Activated CD4-positive, alpha-beta memory T cell treated with anti-CD3 and anti-CD28 coated beads for 36 hours (primary cell): ENCODE results near the gene SND1. TPM values are rescaled to one million over a fixed set of nuclear protein-coding genes. Genes with fewer than 3 reads are reported as not detected.
A peak's percentile ranks its signal among the peaks of the same experiment; 100 is the strongest.
"Not testable (repeated sequence)": the region's sequence is repeated elsewhere in the genome, so short reads cannot be mapped to it uniquely, and the experiment has no call there.

ENCODE experiments used
- CTCF ChIA-PET: fragments of 350-600 bp; sonication (Branson Sonifier 250); formaldehyde crosslinking; loops from one replicate; lab custom pipeline; 2021; ENCODE audit warnings: antibody characterized with exemption, inconsistent platforms; lab: Charles Lee
- POLR2A ChIA-PET: fragments of 350-600 bp; sonication (Branson Sonifier 250); formaldehyde crosslinking; loops from one replicate; lab custom pipeline; 2021; ENCODE audit warnings: antibody characterized with exemption; lab: Charles Lee
- DNase-seq: peaks from one replicate; pipeline ENCODE4 v3.0.0-alpha.2; 2020
- H3K27ac Mint-ChIP-seq: one replicate; pipeline ENCODE4 v1.8.0; 2021; ENCODE audit warnings: mixed read lengths
- H3K27me3 Mint-ChIP-seq: one replicate; pipeline ENCODE4 v1.8.0; 2021; ENCODE audit warnings: mixed read lengths
- H3K36me3 Mint-ChIP-seq: one replicate; pipeline ENCODE4 v1.8.0; 2021; ENCODE audit warnings: mixed read lengths
- H3K4me1 Mint-ChIP-seq: one replicate; pipeline ENCODE4 v1.8.0; 2021; ENCODE audit warnings: low read depth, mixed read lengths
- H3K4me3 Mint-ChIP-seq: one replicate; pipeline ENCODE4 v1.8.0; 2021; ENCODE audit warnings: mild to moderate bottlenecking, mixed read lengths
- H3K9me3 Mint-ChIP-seq: one replicate; pipeline ENCODE4 v1.8.0; 2021; ENCODE audit warnings: mixed read lengths
- intact Hi-C: fragments of 100-400 bp; cut with micrococcal nuclease; formaldehyde crosslinking; loops from one replicate; pipeline ENCODE4 v1.15.1; 2023
- total RNA-seq, 2 experiments: library from RNA; stranded (reverse); gene quantifications; one replicate each; pipeline ENCODE4 v1.2.3, GENCODE V29; 2021

Gene SND1
- total RNA-seq, 2 experiments from 2014 or later = 208 to 235 TPM

DNA sequence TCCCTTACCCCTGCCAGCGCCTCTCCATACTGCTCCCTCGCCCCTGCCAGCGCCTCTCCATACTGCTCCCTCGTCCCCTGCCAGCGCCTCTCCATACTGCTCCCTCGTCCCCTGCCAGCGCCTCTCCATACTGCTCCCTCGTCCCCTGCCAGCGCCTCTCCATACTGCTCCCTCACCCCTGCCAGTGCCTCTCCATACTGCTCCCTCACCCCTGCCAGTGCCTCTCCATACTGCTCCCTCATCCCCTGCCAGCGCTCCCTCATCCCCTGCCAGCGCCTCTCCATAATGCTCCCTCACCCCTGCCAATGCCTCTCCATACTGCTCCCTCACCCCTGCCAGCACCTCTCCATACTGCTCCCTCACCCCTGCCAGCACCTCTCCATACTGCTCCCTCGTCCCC, 455.5 kb downstream of the SND1 start:
- CTCF ChIA-PET, H3K36me3 Mint-ChIP-seq, DNase-seq, POLR2A ChIA-PET, H3K27ac Mint-ChIP-seq, H3K4me3 Mint-ChIP-seq, H3K27me3 Mint-ChIP-seq, intact Hi-C loops, H3K9me3 Mint-ChIP-seq: not testable (repeated sequence)
- peaks cover 56% of the 10 kb centered on the region for H3K4me1 Mint-ChIP-seq

DNA sequence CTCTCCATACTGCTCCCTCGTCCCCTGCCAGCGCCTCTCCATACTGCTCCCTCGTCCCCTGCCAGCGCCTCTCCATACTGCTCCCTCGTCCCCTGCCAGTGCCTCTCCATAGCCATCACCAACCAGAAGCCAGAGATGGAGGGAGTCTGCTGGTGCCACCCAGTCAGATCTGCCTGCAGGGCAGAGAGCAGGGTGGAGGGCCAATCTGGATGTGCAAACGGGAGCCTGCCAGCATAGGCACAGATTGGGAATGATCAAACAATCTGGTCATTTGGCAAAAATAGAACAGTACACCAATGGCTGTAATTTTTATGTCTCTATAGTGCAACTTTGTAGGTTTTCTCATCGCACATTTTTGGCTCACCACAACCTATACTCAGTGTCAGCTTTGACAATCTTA, 456.1 kb downstream of the SND1 start:
- POLR2A ChIA-PET = no interaction called here
- no peak overlapping the region for H3K27ac Mint-ChIP-seq
- peaks cover 3% of the 10 kb centered on the region for H3K27me3 Mint-ChIP-seq
- CTCF ChIA-PET = no interaction called here
- no peak overlapping the region for H3K4me3 Mint-ChIP-seq
- H3K9me3 Mint-ChIP-seq = no peaks in the 10 kb centered on the region
- peaks cover 53% of the 10 kb centered on the region for H3K4me1 Mint-ChIP-seq
- DNase-seq = no peak
- intact Hi-C loops = no loop called here
- H3K36me3 Mint-ChIP-seq = no peaks in the 10 kb centered on the region

- ChIA-PET CTCF (interaction anchor here (1.0 kb wide), 1 partner anchor 27 kb away, joined by 3 read pairs; no protein-coding TSS in a partner anchor), POLR2A (no interaction called here)
- no peak overlapping the region for H3K4me3 Mint-ChIP-seq
- peaks cover 49% of the 10 kb centered on the region for H3K4me1 Mint-ChIP-seq
- H3K9me3 Mint-ChIP-seq = no peaks in the 10 kb centered on the region
- intact Hi-C loops = no loop called here
- DNase-seq = no peak
- no peaks in the 10 kb centered on the region for H3K36me3 Mint-ChIP-seq
- H3K27me3 Mint-ChIP-seq = peaks cover 2% of the 10 kb centered on the region
- H3K27ac Mint-ChIP-seq = peak overlapping the region; percentile 46
These were observed 456.8 kb downstream of the SND1 start for GRCh38 chr7:128108641-128109423.

DNA sequence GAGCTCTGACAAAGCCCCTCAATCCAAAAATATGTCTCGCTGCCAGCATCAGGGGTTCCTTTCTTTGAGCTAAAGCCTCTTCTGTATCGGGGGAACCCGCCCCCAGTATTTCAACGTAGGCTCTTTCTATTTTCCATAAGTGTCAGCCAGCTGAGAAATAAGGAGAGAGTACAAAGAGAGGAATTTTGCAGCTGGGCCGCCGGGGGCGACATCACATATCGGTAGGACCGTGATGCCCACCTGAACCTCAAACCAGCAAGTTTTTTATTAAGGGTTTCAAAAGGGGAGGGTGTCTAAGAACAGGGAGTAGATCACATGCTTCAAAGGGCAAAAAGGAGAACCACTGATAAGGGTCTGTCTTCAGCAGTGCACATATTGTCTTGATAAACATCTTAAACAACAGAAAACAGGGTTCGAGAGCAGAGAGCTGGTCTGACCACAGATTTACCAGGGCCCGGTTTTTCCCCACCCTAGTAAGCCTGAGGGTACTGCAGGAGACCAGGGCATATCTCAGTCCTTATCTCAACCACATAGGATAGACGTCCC, 457.5 kb downstream of the SND1 start:
- H3K27ac Mint-ChIP-seq, POLR2A ChIA-PET: not testable (repeated sequence)

DNA sequence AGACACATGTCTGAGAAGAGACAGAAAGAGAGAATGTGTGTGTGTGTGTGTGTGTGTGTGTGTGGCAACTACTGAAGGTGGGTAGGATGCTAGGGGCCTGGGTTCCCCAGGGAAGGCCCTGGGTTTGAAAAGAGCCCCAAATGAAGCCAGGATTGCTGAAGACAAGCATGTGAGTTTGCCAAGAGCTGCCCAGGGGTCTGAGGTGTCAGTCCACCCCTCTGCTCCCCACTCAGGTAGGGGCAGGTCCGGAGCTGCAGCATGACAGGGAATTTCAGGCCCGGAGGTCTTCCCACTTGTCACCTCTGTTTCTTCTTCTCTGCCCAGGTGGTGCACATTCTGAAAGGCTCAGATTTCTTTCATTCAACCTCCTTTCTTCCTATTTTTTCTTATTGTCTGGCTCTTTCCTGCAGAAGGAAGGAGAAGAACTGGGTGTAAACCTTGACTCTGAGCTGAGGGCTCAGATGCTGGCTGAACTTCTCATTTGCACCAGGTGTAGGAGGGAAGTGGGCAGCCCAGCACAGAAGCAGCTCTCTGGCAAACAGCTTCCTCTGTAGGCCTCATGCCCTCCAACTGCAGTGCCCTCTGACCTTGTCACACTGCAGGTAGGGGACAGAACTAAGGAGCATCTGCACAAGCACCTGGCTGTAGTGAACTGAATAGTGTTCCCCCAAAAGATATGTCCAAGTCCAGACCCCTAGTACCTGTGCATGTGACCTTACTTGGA, 458.8 kb downstream of the SND1 start:
- Mint-ChIP-seq H3K27me3 (no peaks in the 10 kb centered on the region), H3K4me1 (peaks cover 45% of the 10 kb centered on the region), H3K9me3 (no peaks in the 10 kb centered on the region), H3K4me3 (no peak overlapping the region), H3K36me3 (no peaks in the 10 kb centered on the region), H3K27ac (no peak overlapping the region)
- ChIA-PET CTCF (interaction anchor here (0.8 kb wide), 1 partner anchor 99 kb away, joined by 6 read pairs; no protein-coding TSS in a partner anchor), POLR2A (no interaction called here)
- DNase-seq = peak; percentile 8
- intact Hi-C loops = no loop called here

More for the DNA sequence above, 457.5 kb downstream of the SND1 start:
- H3K4me3 Mint-ChIP-seq, H3K36me3 Mint-ChIP-seq, intact Hi-C loops, H3K27me3 Mint-ChIP-seq, H3K9me3 Mint-ChIP-seq, DNase-seq: not testable (repeated sequence)
- H3K4me1 Mint-ChIP-seq = peaks cover 47% of the 10 kb centered on the region
- CTCF ChIA-PET = interaction anchor here (1.0 kb wide), 1 partner anchor 26 kb away, joined by 3 read pairs; no protein-coding TSS in a partner anchor

- Mint-ChIP-seq H3K27me3 (no peaks in the 10 kb centered on the region), H3K4me1 (peaks cover 39% of the 10 kb centered on the region)
- POLR2A ChIA-PET = no interaction called here
These were observed 460.2 kb downstream of the SND1 start for GRCh38 chr7:128112018-128112780.

GRCh38 chr7:128112781-128113221, 460.8 kb downstream of the SND1 start:
- no peak overlapping the region for H3K4me3 Mint-ChIP-seq
- intact Hi-C loops = no loop called here
- peaks cover 39% of the 10 kb centered on the region for H3K4me1 Mint-ChIP-seq
- H3K9me3 Mint-ChIP-seq = no peaks in the 10 kb centered on the region
- H3K27me3 Mint-ChIP-seq = no peaks in the 10 kb centered on the region
- no peaks in the 10 kb centered on the region for H3K36me3 Mint-ChIP-seq
- ChIA-PET CTCF (no interaction called here), POLR2A (no interaction called here)
- DNase-seq = no peak
- no peak overlapping the region for H3K27ac Mint-ChIP-seq

More at GRCh38 chr7:128112018-128112780, 460.2 kb downstream of the SND1 start:
- peak; percentile 3 for DNase-seq
- CTCF ChIA-PET = no interaction called here
- no peaks in the 10 kb centered on the region for H3K36me3 Mint-ChIP-seq
- H3K27ac Mint-ChIP-seq = no peak overlapping the region
- H3K9me3 Mint-ChIP-seq = no peaks in the 10 kb centered on the region
- intact Hi-C loops = no loop called here
- H3K4me3 Mint-ChIP-seq = no peak overlapping the region

- POLR2A ChIA-PET = no interaction called here
- intact Hi-C loops = no loop called here
- CTCF ChIA-PET = no interaction called here
- no peaks in the 10 kb centered on the region for H3K36me3 Mint-ChIP-seq
- H3K9me3 Mint-ChIP-seq = no peaks in the 10 kb centered on the region
- DNase-seq = no peak
- no peak overlapping the region for H3K4me3 Mint-ChIP-seq
- no peak overlapping the region for H3K27ac Mint-ChIP-seq
- H3K4me1 Mint-ChIP-seq = peaks cover 31% of the 10 kb centered on the region
- H3K27me3 Mint-ChIP-seq = no peaks in the 10 kb centered on the region
These were observed 461.8 kb downstream of the SND1 start for GRCh38 chr7:128113839-128114238.

GRCh38 chr7:128114806-128115205, 462.8 kb downstream of the SND1 start:
- Mint-ChIP-seq H3K36me3 (no peaks in the 10 kb centered on the region), H3K27ac (no peak overlapping the region), H3K9me3 (no peaks in the 10 kb centered on the region), H3K27me3 (no peaks in the 10 kb centered on the region), H3K4me1 (peaks cover 21% of the 10 kb centered on the region), H3K4me3 (no peak overlapping the region)
- POLR2A ChIA-PET = no interaction called here
- CTCF ChIA-PET = no interaction called here
- no peak for DNase-seq
- intact Hi-C loops = no loop called here

GRCh38 chr7:128115336-128115820, 463.4 kb downstream of the SND1 start:
- POLR2A ChIA-PET = no interaction called here
- intact Hi-C loops = no loop called here
- no peaks in the 10 kb centered on the region for H3K27me3 Mint-ChIP-seq
- no peaks in the 10 kb centered on the region for H3K36me3 Mint-ChIP-seq
- H3K9me3 Mint-ChIP-seq = no peaks in the 10 kb centered on the region
- no peak overlapping the region for H3K4me3 Mint-ChIP-seq
- H3K4me1 Mint-ChIP-seq = peaks cover 15% of the 10 kb centered on the region
- CTCF ChIA-PET = no interaction called here
- H3K27ac Mint-ChIP-seq = no peak overlapping the region
- no peak for DNase-seq

GRCh38 chr7:128115821-128116723, 464.1 kb downstream of the SND1 start:
- Mint-ChIP-seq H3K27ac (no peak overlapping the region), H3K27me3 (no peaks in the 10 kb centered on the region), H3K4me3 (no peak overlapping the region), H3K4me1 (peaks cover 8% of the 10 kb centered on the region), H3K36me3 (no peaks in the 10 kb centered on the region), H3K9me3 (no peaks in the 10 kb centered on the region)
- CTCF ChIA-PET = no interaction called here
- no peak for DNase-seq
- intact Hi-C loops = no loop called here
- POLR2A ChIA-PET = no interaction called here
